Activated CD4-positive, alpha-beta T cell treated with anti-CD3 and anti-CD28 coated beads, Interleukin-2, Interleukin-4, amounts not matched to agents 100 ng/mL and 50 ng/mL, durations not matched to agents 16 hours and 8 hours (primary cell): ENCODE measurements around the gene KIAA1958.
"Not testable (repeated sequence)": the region's sequence is repeated elsewhere in the genome, so short reads cannot be mapped to it uniquely, and the experiment has no call there.

ENCODE experiments used
- DNase-seq: peaks from one replicate; pipeline ENCODE4 v3.0.0-alpha.2; 2020; ENCODE audit warnings: low spot score

KIAA1958 gene

DNA sequence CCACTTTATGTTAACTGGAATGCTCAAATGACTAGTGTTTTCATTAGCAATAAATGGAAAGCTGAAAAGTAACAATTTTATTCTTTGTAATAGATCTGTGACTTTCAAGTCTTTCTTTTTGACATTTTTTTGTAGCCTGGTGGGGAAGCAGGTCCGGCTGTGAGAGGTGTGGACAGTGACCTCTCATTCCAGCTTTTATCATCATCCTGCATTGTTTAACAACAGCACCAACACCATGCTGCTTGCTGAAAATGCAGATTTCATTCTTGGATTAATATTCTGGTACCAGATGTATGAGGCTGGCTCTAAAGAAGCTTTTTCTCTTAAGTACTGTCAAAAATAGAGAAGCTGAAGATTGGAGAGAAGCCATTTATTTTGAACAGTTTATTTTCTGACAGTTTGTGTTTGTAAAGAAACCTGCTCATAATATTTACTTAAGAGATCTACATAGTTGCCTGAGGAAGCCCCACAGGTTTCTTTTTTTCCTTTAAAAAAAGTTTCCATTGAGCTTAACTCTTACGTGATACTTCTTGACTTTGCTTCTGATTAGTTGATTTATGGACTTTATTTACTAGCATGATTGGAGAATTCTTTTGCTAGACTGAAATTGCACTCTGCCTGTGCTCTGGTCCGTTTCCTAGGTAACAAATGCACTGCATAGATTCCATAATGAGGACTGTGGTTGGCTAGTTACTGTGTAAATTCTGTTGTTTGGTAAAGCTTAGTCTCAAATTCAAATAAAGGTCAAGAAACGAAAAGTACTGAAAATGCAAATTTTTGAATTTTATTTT, 3.4 kb downstream of the KIAA1958 start:
- DNase-seq: no peak

DNA sequence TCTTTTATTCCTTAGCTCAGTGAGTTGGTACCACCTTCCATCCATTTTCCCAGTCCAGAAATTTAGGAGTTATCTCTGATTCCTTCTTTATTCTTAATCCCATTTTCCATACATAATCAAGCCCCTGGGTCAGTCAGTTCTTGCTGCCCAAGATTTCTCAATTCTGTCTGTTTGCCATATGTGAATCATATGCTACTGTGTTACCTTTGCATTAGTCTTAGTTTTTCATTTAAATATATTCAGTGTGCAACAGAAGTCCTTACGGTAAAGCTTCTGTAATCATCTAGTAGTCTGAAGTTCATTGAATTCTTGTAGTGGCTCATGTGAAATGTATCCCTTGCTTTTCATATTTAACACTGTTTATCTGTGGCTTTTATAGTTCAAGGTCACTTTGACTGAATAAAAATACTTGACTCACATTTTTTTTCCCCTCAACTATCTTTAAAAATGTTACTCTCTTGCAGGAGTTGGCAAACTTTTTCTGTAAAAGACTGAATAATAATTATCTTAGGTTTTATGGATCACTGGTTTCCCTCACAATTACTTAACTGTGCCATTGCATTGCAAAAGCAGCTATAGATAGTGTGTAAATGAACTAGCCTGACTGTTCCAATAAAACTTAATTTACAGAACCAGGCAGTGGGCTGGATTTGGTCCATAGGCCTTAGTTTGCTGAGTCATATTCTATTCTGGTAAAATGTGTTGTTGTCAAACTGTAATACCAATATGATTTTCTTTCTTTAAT, 6.9 kb downstream of the KIAA1958 start:
- DNase-seq: no peak

DNA sequence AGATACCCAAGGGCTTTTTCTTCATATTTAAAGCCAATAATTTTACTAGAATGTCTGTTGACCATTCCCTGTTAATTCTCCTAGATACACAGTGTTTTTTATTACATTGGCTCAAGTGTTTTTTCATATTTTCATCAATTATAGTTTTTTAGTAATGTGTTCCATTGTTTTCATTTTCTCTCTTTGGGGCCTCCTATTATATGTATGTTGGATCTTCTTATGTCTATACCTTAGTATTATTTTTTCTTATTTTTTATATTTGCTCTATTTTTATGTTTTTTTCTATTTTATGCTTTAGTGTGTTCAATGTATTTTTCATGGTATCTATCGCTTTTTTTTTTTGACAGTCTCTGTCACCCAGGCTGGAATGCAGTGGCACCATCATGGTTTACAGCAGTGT, 7.5 kb downstream of the KIAA1958 start:
- DNase-seq: no peak

DNA sequence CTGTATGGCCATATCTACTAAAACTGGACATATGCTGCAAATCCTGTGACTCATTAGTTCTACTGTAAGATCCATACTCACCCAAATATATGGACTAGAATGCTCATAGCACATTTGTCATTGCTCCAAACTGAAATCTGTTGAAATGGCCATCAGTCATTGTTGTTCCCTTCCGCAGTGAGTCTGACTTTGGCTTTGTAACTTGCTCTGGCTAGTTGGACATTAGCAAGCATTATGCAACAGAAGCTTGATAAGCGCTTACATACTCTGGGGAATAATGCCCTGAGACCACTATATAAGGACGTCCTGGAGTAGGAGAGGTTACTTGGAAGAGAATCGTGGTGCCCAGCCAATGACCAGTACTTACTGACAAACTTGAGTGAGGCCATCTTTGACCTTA, 9.0 kb downstream of the KIAA1958 start:
- DNase-seq: no peak

GRCh38 chr9:112496074-112496722, 9.6 kb downstream of the KIAA1958 start:
- no peak for DNase-seq

DNA sequence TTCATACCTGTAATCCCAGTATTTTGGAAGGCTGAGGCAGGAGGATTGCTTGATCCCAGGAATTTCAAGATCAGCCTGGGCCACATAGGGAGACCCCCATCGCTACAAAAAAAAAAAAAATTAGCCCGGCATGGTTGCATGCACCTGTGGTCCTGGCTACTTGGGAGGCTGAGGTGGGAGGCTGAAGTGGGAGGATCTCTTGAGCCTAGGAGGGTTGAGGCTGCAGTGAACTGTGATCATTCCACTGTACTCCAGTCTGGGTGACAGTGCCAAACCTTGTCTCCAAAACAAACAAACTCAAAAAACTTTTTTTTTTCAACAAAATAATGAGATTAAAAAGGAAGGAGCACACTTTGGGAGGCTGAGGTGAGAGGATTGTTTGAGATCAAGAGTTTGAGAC, 14.2 kb downstream of the KIAA1958 start:
- no peak for DNase-seq

DNA sequence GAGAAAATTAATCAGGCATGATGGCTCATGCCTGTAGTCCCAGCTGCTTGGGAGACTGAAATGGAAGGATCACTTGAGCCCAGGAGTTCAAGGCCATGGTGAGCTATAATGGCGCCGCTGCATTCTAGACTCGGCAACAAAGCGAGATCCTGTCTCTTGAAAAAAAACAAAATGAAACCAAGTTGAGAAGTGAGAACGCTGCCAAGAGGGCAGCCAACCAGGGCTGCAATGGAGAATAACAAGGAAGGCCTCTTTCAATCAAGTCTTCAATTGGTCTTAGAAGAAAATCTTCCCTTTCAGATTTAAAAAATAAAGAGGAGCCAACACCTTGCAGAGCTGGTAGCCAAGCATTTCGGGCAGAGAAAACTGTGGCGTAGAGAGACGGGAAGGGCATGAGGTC, 14.7 kb downstream of the KIAA1958 start:
- DNase-seq: no peak

- no peak for DNase-seq
Observed at GRCh38 chr9:112502175-112502946, 15.7 kb downstream of the KIAA1958 start.

DNA sequence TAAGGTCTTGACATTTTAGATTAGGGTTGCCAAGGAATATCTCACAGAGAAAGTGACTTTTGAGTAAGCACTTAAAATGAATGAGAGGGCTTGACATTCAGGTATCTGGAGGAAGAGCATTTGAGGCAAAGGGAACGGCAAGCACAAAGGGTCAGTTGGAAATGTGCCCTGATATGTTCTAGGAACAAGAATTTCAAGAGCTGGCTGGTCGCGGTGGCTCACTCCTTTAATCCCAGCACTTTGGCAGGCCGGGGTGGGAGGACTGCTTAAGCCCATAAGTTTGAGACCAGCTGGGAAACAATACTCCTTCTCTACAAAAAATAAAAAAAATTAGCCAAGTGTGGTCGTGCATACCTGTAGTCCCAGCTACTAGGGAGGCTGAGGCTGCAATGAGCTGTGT, 16.5 kb downstream of the KIAA1958 start:
- no peak for DNase-seq

- DNase-seq: no peak
Observed at GRCh38 chr9:112505086-112505485, 18.5 kb downstream of the KIAA1958 start.

DNA sequence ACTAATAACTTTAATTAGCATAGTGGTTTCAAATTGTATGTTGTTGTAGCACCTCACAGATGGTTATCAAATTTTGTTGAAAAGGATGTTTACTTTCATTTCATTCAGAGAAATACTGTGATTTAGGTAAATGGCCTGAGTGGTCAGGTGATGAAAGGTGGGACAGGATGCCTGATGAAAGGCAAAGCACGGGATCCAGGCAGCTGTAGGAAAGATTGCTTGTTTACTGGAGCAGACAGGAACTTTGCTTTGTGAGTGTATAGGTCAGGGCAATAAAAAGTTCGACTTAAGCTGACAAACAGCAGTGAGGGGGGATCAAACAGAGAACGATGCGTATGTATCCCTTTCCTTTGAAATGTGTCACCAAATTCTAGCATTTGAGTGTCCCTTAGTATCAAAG, 19.0 kb downstream of the KIAA1958 start:
- DNase-seq: no peak

- DNase-seq: no peak
Observed at GRCh38 chr9:112506571-112506970, 19.9 kb downstream of the KIAA1958 start.

- no peak for DNase-seq
Observed at GRCh38 chr9:112507001-112507680, 20.5 kb downstream of the KIAA1958 start.

DNA sequence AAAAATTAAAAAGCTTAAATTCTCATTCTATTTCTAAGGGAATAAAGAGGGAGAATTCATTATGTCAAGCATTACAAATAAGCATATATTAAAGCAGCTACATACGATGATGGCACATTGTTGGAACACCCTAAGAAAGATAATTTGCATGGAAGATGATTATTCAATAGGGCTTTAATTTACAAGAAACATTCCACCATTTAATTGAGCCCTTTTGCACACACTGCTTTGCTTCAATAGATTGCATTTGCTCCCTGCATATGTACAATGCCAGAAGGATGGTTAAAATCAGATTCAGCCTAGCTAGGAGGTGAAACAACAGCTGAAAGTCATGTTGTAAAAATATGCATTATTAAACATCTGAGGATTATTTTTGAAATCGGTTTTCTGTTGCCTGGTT, 21.8 kb downstream of the KIAA1958 start:
- no peak for DNase-seq

GRCh38 chr9:112512377-112512776, 25.8 kb downstream of the KIAA1958 start:
- DNase-seq: not testable (repeated sequence)

- no peak for DNase-seq
Observed at GRCh38 chr9:112516769-112517168, 30.1 kb downstream of the KIAA1958 start.

DNA sequence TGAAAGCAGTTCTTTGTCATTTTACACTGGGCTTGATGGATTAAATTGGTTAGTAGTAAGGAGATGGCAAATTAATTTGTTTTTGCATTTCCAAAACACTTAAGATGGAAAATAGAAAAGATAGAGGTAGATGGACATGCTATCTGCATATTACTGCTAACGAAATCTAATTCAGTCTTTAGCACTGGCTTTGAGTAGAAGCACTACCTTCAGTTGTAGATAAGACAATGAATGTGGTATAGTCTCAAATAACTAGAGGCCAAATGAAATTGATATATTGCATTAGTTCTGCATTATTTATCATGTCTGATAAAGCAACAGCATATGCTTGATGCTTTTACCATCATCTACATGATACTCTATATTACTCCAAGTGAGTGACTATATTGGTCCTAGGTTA, 33.4 kb downstream of the KIAA1958 start:
- DNase-seq: no peak

GRCh38 chr9:112520656-112521055, 34.0 kb downstream of the KIAA1958 start:
- DNase-seq: no peak

- DNase-seq: no peak
Observed at GRCh38 chr9:112526973-112527372, 40.3 kb downstream of the KIAA1958 start.

DNA sequence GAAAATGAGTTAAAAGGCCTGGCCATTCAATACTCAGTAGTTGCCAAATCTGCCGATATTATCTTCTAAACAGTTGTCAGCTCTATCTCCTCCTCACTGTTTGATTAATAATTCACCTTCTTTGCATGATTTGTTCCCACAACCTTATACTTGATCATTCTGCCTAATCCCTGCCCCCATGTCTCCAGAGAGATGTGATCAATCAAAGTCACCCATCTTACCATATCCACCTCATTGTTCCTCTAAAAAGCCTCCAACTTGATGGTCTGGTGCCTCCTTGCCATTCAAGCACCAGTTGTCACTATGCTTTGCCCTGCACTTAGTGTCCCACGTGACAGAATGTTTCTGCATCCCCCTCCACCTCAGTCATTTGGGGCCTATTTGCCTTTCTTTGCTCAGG, 41.3 kb downstream of the KIAA1958 start:
- no peak for DNase-seq

- no peak for DNase-seq
Observed at GRCh38 chr9:112529316-112529715, 42.7 kb downstream of the KIAA1958 start.

DNA sequence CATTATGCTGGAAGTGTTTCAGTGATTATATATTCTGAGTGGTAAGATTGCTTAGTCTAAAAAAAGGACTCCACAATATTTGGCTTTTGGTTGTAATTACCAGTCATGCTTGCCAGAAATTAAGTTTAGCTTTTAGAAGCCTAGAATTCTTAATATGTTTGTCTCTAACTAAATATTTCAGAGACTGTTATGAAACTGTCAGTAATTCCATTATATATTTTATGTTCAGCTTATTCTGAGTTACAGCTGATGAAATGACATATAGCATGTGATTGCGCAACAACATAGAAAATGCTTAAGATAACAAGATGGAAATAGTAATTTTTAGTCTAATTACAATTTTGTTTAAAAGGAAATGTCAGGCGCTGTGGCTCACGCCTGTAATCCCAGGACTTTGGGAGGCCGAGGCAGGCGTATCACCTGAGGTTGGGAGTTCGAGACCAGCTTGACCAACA, 44.2 kb downstream of the KIAA1958 start:
- no peak for DNase-seq
